HepG2 (cell line): ENCODE measurements around the gene JAGN1. TPM values are rescaled to one million over a fixed set of nuclear protein-coding genes. Genes with fewer than 3 reads are reported as not detected.

Experiments used
- AGO2 ChIP-seq: fragments of 200-400 bp; formaldehyde crosslinking; optimal IDR thresholded peaks from 2 replicates; pipeline ENCODE3; 2017; ENCODE audit warnings: mild to moderate bottlenecking, low read depth, low read length, moderate library complexity
- CBFB ChIP-seq: sonication (generic); formaldehyde crosslinking; IDR thresholded peaks from 2 replicates; pipeline ENCODE4 v1.4.0; 2020; ENCODE audit warnings: missing genetic modification reagents
- ZNF280D ChIP-seq: sonication (generic); formaldehyde crosslinking; IDR thresholded peaks from 2 replicates; pipeline ENCODE4 v1.5.1; 2020; ENCODE audit warnings: mild to moderate bottlenecking, missing genetic modification reagents
- ZNF441 ChIP-seq: sonication (generic); formaldehyde crosslinking; IDR thresholded peaks from 2 replicates; pipeline ENCODE4 v1.7.0; 2021; ENCODE audit warnings: missing genetic modification reagents, borderline replicate concordance
- ZNF564 ChIP-seq: sonication (generic); formaldehyde crosslinking; IDR thresholded peaks from 2 replicates; pipeline ENCODE4 v1.8.1; 2023; ENCODE audit warnings: mild to moderate bottlenecking, missing genetic modification reagents
- ZNF672 ChIP-seq: sonication (generic); formaldehyde crosslinking; IDR thresholded peaks from 2 replicates; pipeline ENCODE4 v1.8.1; 2022; ENCODE audit warnings: missing genetic modification reagents
- polyA plus RNA-seq, 8 experiments: library from polyadenylated mRNA; depleted of rRNA in 3 of 8; stranded (reverse) in 7 of 8; unstranded in 1 of 8; fragments of >200 nt; fragmentation: Illumina TruSeq in 4 of 8; extraction: Trizol in 4 of 8; gene quantifications; 2 replicates each; pipeline versions ENCODE4 v1.2.1 to v1.2.3, GENCODE V29; 2011 to 2016; ENCODE audit warnings: low read depth in 4 of 8, missing spikeins in 1 of 8, mixed read lengths in 1 of 8; ENCODE audit not compliant: insufficient read depth in 1 of 8
- total RNA-seq, 5 experiments: library from RNA; depleted of rRNA; stranded (reverse); fragments of >200 nt; fragmentation: Illumina TruSeq; extraction: Trizol; gene quantifications; 2 replicates each; pipeline ENCODE4 v1.2.3, GENCODE V29; 2016; ENCODE audit warnings: low read depth in 1 of 5
- TF ChIP-seq, protein P1 (sequence below): sonication (generic); formaldehyde crosslinking; IDR thresholded peaks from 2 replicates; pipeline ENCODE4 v1.4.0; 2020; ENCODE audit warnings: missing genetic modification reagents
- TF ChIP-seq, protein P2 (sequence below): sonication (generic); formaldehyde crosslinking; IDR thresholded peaks from 2 replicates; pipeline ENCODE4 v1.5.1; 2020; ENCODE audit warnings: missing genetic modification reagents, mild to moderate bottlenecking, borderline replicate concordance
- TF ChIP-seq, protein P3 (sequence below): sonication (generic); formaldehyde crosslinking; IDR thresholded peaks from 2 replicates; pipeline ENCODE4 v1.4.0; 2020; ENCODE audit warnings: mild to moderate bottlenecking, missing genetic modification reagents
- TF ChIP-seq, protein P4 (sequence below): sonication (generic); formaldehyde crosslinking; IDR thresholded peaks from 2 replicates; pipeline ENCODE4; 2020; ENCODE audit warnings: missing genetic modification reagents, mild to moderate bottlenecking, borderline replicate concordance

The JAGN1 gene
- total and polyA plus RNA-seq, 2 of the 13 experiments (the other 11 are each of a cell fraction or from before 2014, with no cell fraction given) = 49.9 to 50.9 TPM

DNA sequence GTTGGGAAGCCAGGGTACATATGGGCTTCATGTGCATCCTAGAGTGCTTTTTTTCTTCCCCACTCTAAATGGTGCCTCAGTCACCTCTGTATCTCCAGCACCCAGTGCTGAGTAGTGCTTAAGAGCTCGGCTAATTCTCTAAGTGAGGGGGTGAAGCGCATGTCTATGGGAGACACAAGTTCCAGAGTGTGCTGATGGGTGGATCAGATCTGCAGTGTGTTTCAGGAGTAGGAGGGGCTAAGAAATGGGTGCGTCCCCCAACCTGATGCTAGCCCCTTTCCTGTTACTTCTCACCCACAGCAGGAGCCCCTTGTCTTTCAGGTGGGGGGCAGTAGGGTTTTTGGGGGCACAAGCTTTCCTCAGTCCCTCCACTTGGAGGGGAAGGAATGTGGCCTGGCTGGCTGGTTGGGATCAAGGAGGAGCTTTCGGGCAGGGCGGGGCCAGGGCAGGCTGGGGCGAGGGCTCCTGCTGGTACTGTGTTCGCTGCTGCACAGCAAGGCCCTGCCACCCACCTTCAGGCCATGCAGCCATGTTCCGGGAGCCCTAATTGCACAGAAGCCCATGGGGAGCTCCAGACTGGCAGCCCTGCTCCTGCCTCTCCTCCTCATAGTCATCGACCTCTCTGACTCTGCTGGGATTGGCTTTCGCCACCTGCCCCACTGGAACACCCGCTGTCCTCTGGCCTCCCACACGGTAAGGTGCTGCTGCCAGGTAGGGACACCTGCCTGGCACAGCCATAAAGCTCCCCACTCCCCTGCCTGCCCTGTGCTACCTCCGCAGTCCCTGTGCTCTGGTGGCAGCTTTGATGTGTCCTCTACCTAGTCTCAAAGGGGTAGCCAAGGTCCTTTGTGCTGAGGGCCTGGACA, 12.2 kb downstream of the JAGN1 start, which contains the start of gene IL17RE (continued):
- TF ChIP-seq, protein P1, sequence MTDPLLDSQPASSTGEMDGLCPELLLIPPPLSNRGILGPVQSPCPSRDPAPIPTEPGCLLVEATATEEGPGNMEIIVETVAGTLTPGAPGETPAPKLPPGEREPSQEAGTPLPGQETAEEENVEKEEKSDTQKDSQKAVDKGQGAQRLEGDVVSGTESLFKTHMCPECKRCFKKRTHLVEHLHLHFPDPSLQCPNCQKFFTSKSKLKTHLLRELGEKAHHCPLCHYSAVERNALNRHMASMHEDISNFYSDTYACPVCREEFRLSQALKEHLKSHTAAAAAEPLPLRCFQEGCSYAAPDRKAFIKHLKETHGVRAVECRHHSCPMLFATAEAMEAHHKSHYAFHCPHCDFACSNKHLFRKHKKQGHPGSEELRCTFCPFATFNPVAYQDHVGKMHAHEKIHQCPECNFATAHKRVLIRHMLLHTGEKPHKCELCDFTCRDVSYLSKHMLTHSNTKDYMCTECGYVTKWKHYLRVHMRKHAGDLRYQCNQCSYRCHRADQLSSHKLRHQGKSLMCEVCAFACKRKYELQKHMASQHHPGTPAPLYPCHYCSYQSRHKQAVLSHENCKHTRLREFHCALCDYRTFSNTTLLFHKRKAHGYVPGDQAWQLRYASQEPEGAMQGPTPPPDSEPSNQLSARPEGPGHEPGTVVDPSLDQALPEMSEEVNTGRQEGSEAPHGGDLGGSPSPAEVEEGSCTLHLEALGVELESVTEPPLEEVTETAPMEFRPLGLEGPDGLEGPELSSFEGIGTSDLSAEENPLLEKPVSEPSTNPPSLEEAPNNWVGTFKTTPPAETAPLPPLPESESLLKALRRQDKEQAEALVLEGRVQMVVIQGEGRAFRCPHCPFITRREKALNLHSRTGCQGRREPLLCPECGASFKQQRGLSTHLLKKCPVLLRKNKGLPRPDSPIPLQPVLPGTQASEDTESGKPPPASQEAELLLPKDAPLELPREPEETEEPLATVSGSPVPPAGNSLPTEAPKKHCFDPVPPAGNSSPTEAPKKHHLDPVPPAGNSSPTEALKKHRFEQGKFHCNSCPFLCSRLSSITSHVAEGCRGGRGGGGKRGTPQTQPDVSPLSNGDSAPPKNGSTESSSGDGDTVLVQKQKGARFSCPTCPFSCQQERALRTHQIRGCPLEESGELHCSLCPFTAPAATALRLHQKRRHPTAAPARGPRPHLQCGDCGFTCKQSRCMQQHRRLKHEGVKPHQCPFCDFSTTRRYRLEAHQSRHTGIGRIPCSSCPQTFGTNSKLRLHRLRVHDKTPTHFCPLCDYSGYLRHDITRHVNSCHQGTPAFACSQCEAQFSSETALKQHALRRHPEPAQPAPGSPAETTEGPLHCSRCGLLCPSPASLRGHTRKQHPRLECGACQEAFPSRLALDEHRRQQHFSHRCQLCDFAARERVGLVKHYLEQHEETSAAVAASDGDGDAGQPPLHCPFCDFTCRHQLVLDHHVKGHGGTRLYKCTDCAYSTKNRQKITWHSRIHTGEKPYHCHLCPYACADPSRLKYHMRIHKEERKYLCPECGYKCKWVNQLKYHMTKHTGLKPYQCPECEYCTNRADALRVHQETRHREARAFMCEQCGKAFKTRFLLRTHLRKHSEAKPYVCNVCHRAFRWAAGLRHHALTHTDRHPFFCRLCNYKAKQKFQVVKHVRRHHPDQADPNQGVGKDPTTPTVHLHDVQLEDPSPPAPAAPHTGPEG (CRISPR knock-in tag) = no peak
- TF ChIP-seq, protein P2, sequence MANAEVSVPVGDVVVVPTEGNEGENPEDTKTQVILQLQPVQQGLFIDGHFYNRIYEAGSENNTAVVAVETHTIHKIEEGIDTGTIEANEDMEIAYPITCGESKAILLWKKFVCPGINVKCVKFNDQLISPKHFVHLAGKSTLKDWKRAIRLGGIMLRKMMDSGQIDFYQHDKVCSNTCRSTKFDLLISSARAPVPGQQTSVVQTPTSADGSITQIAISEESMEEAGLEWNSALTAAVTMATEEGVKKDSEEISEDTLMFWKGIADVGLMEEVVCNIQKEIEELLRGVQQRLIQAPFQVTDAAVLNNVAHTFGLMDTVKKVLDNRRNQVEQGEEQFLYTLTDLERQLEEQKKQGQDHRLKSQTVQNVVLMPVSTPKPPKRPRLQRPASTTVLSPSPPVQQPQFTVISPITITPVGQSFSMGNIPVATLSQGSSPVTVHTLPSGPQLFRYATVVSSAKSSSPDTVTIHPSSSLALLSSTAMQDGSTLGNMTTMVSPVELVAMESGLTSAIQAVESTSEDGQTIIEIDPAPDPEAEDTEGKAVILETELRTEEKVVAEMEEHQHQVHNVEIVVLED = peak; percentile 45; the same call in 1 of the 2 replicates
- TF ChIP-seq ZNF441 = no peak
- TF ChIP-seq ZNF672 (CRISPR knock-in tag) = no peak
- TF ChIP-seq ZNF564 = no peak
- TF ChIP-seq, protein P3, sequence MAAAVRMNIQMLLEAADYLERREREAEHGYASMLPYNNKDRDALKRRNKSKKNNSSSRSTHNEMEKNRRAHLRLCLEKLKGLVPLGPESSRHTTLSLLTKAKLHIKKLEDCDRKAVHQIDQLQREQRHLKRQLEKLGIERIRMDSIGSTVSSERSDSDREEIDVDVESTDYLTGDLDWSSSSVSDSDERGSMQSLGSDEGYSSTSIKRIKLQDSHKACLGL (CRISPR knock-in tag) = peak; percentile 88
- no peak for TF ChIP-seq ZNF280D (CRISPR knock-in tag)
- no peak for TF ChIP-seq CBFB (CRISPR knock-in tag)
- TF ChIP-seq, protein P4, sequence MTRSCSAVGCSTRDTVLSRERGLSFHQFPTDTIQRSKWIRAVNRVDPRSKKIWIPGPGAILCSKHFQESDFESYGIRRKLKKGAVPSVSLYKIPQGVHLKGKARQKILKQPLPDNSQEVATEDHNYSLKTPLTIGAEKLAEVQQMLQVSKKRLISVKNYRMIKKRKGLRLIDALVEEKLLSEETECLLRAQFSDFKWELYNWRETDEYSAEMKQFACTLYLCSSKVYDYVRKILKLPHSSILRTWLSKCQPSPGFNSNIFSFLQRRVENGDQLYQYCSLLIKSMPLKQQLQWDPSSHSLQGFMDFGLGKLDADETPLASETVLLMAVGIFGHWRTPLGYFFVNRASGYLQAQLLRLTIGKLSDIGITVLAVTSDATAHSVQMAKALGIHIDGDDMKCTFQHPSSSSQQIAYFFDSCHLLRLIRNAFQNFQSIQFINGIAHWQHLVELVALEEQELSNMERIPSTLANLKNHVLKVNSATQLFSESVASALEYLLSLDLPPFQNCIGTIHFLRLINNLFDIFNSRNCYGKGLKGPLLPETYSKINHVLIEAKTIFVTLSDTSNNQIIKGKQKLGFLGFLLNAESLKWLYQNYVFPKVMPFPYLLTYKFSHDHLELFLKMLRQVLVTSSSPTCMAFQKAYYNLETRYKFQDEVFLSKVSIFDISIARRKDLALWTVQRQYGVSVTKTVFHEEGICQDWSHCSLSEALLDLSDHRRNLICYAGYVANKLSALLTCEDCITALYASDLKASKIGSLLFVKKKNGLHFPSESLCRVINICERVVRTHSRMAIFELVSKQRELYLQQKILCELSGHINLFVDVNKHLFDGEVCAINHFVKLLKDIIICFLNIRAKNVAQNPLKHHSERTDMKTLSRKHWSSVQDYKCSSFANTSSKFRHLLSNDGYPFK (CRISPR knock-in tag) = 0 out of 2 replicates have a peak, but pooled peaks have one; percentile 38
- no peak for TF ChIP-seq AGO2
